Femur (tissue), 1 donor: ENCODE measurements around the gene DNAJC16.

Experiments
- DNase-seq: peaks from one replicate; pipeline ENCODE4 v3.0.0-alpha.2; 2017

DNAJC16 gene

DNA sequence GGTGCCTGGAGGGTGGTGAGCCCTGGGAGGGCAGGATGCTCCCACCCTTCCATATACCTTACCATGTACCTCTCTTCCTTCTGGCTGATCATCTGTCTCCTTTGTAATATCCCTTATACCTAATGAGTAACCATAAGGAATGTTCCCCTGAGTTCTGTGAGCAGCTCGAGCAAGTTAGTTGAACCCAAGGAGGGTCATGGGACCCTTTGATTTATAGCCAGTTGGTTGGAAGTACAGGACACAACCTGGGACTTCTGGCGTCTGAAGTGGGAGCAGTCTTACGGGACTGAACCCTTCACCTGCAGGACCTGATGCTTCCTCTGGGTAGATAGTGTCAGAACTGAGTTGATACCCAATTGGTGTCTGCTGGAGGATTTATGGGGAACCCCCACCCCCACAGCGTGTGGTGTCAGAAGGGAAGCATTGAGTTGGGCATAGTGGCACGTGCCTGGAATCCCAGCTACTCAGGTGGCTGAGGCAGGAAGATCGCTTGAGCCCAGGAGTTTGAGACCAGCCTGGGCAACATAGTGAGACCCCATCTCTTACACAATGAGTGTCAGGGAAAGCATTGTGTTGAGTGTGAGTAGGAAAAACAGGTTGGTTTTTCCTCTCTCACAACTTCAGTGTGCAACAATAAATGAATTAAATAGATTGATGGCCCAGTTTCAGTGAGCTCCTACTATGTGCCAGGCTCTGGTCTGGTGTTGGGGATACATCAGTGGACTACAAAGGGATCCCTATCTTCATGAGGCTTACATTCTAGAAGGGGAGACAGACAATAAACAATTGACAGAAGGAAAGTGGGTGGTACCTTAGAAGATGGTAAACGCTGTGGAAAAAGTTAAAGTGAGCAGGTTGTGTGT is 16.0 kb downstream of the DNAJC16 start:
- no peak for DNase-seq

DNA sequence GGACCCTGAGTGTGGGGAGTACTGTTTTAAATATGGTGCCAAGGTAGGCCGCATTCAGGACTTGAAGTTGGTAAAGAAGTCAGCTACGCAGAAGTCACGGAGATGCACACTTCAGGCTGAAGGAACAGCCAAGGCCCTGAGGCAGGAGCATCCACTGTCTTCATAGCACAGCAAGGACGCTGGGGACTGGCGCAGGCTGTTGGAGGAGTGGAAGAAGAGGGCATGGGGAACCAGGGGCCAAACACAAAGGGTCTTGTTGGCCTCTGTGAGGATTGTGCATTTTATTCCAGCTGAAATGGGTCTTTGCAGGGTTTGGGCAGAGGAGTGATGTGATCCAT is 16.6 kb downstream of the DNAJC16 start:
- DNase-seq, result no peak

DNA sequence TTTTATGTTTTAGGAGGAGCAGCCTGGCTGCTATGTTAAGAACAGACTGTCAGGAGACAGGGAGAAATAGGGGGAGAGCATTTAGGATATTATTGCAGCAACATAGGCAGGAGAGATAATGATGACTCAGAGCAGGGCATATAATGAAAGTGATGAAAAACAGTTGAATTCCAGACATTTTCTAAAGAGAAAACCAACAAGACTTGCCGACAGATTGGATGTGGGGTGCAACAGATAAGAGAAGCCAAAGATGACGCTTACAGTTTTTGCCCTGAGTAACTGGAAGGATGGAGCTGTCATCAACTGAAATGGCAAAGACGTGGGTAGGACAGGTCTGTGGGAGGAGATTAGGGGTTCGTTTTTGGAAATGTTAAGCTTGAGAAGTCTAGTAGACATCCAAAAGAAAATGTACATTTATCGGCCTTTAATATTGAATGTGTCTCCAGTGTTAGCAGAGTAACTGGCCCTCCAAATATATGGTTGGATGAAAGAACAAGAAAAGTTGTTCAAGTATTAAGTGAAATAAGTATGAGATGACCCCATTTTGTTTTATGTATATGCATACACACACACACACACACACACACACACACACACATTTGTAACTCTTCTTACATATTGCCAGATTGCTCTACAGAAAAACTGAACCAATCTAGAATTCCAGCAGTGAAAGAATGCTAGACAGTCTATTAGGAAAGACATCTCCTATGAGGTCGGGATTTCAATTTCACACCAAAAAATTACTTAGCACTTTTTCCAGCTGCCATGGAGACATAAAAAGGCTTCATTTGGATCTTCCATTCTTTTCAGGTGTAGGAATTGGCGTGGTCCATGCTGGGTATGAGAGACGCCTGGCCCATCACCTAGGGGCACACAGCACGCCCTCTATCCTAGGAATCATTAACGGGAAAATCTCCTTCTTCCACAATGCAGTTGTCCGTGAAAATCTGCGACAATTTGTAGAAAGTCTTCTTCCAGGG is 17.2 kb downstream of the DNAJC16 start:
- DNase-seq, result no peak

DNA sequence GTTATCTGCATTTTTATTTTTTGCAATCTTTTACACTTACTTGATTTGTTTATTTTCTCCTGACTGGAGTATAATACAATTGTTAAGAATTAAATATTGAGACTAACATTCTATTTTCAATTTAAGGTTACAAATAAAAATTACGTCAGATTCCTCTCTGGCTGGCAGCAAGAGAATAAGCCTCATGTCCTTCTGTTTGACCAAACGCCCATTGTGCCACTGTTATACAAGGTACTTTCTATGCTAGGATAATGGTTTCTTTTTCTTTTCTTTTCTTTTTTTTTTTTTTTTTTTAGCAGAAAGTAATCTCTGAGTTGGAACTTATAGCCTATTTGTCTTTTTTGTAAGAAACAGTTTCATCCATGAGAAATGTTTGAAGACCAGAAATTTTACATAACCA is 20.0 kb downstream of the DNAJC16 start:
- DNase-seq, result no peak

DNA sequence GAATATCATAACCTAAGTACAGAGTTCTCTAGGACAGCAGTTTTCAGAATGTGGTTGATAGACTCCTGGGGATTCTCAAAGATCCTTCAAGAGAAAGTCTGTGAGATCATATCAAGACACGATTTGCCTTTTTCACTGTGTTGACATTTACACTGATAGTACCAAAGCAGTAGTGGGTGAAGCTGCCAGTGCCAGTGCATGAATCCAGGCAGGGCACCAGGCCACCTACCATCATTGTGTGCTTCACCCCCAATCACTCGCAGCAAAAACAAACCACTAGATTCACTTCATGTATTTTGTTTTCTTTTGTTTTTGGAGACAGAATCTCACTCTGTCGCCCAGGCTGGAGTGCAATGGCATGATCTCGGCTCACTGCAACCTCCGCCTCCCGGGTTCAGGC is 23.9 kb downstream of the DNAJC16 start:
- DNase-seq, result no peak

DNA sequence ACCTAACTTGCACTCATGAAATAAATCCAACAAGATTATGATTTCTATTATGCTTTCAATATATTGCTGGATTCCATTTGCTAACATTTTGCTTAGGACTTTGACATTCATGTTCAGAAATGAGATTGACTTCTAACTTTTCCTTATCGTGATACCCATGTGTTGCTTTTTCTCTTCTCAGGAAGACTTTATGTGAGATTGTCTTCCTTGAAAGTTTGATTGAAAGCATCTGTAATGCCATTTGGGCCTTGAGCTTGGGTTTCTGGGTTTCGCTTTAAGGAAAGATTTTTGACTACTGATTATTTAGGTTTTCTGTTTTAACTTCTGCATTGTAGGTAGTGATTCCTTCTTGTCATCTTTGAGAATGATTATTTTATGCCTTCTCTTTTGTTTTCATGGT is 30.4 kb downstream of the DNAJC16 start:
- no peak for DNase-seq

DNA sequence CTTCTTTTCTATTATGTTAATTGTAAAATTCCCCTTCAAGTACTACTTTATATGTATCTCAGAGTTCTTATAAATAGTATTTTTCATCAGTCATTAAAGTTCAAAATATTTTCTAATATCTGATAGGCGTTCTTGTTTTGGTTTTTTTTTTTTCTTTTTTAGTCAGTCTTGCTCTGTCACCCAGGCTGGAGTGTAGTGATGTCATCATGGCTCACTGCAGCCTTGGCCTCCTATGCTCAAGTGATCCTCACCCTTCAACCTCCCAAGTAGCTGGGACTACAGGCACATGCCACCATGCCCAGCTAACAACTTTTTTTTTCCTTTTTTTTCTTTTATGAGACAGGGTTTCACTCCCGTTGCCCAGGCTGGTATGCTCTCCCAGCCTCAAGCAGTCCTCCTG is 30.9 kb downstream of the DNAJC16 start:
- DNase-seq, result no peak

DNA sequence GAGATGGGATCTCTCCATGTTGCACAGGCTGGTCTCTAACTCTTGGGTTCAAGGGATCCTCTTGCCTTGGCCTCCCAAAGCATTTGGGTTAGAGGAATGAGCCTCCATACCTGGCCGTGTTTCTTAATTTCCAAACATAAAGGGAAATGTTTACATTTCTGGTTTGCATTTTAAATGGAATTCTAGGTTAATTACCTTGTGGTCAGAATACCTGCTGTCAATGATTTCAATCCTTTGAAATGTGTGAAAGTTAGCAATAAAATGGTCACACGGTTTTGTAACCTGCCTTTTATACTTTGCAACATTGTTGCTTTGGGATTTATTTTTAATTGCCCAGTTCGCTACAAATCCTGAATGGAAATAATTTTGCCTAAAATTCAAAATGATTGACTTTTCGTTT is 31.9 kb downstream of the DNAJC16 start:
- no peak for DNase-seq

DNA sequence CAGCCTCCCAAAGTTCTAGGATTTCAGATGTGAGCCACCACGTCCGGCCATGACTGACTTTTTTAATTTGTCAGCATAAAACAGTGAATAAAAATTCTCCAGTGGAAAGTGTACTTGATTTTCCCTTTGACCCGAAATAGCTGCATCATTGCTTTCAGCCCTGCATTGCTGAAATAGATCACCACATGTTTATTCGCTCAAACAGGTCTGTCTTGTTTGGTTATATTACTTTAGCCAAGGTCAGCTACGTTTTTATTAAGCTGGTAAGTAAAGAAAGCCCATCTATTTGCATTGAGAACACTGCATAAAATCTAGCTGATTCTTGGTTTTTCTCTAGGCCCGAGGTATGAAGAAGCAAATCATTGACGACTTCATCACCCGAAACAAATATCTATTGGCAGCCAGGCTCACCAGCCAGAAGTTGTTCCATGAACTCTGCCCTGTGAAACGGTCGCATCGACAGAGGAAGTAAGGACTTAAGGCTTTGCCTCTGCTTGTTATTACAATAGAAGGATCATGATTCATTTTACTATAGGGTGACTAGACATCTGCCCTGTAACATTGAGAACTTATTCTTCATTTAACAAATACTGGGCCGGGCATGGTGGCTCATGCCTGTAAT is 32.7 kb downstream of the DNAJC16 start:
- DNase-seq, result no peak

DNA sequence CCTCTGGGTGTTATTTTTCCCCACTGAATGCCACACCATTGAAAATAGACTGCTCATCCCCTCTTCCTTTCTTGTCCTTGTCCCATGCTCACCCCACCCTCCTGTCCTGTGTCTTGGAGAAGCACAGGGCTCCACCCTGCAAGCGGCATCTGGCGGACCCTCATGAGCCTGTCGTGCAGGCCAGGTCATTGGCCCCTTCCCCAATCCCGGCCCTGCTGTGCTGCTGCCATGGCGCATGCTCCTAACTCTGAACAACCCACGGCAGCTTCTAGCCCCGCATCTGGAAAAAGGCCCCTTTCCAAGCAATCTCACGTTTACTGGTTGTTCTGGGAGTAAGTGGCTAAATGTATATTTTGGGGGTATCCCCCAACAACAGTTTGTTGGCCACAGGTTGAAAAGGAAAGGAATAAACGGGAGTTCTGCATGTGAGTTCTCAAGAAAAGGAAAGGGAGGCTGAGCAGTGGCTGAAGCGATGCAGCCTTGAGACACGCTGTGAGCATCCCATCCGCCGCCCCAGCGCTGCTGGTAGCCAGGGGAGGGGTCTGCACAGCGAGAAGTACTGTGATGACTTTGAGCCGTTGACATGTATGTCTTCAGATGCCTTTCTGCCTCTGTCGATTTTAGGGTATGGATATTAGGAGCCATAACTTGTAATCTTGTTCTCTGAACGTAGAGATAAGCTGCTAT is 41.9 kb downstream of the DNAJC16 start:
- no peak for DNase-seq

DNA sequence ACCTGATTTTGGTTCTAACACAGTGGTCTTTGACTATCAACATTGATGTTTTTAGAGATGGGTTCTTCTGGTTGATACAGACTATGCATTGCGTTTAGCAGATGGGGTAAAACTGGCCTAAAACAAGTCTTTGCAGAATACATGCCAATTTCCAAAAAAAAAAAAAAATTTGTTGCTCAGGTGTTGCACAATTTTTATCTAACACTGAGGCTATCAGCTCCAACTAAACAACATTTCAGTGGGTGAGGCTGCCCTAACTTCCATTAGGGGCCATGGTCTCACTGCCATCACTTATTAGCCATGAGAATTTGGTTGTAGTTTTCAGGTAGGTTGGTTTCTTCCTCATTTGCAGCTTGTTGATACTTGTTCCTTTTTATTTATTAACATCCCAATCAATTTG is 44.2 kb downstream of the DNAJC16 start:
- no peak for DNase-seq

DNA sequence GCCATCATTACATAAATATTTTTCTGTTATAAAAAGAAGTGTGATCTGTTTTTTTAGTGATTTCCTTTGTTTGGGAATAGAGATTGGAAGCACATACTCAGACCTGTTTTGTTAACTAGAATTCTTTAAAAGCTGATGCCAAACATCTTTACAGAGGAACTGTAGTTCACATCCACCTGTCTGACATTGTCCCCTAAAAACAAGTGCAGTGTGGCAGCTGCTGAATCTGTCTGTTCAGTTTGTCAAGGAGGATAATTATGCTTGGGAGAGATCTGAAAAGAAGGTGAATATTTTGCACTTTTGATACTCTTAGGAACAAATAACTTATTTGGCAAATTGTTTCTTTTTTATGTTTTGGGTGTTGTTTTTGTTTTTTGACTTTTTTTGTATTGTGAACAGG is 44.6 kb downstream of the DNAJC16 start:
- no peak for DNase-seq

DNA sequence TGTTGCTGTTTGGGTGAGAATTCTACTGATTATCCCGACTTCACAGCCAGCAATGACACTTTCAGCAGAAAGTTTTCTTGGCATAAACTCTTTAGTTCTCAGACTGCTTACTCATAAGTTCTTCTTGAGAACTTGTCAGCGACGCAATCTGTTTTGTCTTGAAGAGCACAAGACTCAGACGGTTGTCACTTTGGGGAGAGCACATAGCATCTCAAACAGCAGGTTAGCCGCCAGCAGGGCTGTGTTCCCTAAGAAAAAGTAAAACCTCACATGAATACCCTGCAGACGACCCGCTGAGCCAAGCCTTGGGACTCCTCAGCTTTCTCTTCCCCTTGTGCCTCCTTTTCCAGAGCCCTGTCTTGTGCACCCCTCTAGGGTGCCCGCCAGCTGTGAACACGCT is 46.8 kb downstream of the DNAJC16 start:
- no peak for DNase-seq

DNA sequence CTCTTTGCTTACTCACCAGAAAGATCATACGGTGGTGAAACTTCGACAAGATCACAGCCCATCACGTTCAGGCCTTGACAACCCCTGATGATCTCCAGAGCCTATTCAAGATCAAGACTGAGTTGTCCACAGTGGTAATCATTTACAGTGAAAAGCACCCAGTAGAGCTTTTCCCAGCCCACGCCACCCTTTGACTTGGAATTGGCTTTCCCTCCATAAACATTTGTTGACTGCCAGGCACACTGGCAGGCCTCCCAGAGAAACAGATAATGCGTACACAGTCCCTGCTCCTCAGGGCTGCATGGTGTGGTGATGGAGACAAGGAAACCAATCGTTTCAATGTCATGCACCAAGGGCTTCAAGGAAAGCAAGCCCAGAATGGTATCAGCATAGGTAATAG is 48.1 kb downstream of the DNAJC16 start:
- no peak for DNase-seq

DNA sequence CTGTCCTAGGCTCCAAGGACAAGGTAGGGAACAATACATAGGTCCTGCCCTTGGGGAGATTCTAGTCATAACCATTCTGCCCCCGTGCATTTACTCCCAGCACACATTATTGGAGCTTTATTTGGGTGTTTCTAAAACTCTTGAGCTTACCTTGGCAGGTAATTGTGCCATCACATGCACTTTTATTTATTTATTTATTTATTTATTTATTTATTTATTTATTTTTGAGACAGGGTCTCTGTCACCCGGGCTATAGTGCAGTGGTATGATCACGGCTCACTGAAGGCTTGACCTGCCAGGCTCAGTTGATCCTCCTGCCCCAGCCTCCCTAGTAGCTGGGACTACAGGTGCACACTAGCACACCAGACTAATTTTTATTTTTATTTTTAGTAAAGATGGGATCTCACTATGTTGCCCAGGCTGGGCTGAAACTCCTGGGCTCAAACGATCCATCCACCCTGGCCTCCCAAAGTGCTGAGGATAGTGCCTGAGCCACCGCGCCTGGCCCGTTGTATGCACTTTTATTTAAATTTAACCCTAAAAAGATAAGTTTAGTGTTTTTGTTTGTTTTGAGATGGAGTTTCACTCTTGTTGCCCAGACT is 49.0 kb downstream of the DNAJC16 start:
- no peak for DNase-seq

DNA sequence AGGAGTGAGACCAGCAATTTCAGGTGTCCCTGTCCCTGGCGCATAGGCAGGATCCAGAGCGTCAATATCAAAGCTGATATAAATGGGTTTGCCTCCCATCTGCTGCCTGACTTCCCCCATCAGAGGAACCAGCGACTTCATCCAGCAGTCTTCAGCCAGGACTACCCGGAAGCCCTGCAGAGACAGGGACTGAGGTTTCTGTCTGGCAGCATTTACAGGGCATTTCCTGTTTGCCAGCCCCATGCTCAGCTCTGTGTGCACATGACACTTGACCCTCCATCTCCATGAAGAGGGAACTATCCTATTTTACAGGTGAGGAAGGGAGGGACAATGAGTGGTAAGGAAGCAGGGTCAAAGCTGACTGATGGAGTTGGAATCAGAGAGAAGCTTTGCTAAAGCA is 51.0 kb downstream of the DNAJC16 start:
- DNase-seq, result no peak

DNA sequence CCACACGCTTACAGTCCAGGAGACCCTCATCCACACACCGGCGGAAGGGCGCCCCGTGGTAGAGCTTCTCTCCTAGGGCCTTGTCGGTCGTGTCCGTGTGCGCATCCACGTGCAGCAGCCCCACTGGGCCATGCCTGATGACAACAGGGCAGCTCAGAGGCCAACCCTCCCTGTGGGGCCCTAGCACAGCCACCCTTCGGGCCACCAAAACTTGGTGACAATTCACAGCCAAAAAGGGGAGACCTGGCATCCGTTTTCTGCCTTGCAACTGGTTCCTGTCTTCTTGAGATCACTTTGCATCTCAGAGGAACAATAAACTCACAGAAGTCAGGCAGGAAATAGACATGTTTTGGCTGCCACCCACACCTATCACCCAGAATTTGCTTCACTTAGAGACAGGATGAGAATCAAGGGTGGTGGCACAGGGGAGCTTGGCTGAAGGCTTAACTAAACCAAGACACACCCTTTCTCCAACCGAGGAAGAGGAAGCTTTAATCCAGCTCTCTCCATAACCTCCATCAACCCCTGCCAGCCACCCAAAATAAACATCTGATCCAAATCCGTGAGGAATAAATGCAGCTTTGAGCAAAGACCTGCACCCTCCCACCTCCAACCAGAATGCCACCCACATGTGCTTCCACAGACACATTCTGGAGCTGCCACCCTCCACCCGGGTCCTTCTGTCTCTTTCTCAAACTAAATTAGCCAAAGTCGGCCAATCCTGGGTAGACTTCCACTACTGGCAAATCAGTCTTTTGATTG is 52.5 kb downstream of the DNAJC16 start:
- no peak for DNase-seq

DNA sequence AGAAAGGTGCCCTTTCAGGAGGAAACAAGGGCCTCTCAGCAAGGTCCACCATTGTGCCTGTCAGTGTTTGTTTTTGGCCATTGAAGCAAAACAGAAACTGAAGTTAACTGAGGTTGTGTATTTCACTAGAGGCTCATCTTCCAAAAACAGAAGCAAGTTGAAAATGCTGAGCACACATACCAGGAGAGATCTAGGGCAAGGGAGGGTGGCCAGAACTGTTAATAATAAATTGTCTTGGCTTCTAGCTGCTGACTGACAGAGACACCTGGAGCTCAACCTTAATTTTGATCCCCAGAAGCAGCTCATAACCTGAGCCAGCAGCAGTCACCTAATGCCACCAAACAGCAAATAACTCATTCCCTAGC is 53.0 kb downstream of the DNAJC16 start:
- DNase-seq, result no peak

DNA sequence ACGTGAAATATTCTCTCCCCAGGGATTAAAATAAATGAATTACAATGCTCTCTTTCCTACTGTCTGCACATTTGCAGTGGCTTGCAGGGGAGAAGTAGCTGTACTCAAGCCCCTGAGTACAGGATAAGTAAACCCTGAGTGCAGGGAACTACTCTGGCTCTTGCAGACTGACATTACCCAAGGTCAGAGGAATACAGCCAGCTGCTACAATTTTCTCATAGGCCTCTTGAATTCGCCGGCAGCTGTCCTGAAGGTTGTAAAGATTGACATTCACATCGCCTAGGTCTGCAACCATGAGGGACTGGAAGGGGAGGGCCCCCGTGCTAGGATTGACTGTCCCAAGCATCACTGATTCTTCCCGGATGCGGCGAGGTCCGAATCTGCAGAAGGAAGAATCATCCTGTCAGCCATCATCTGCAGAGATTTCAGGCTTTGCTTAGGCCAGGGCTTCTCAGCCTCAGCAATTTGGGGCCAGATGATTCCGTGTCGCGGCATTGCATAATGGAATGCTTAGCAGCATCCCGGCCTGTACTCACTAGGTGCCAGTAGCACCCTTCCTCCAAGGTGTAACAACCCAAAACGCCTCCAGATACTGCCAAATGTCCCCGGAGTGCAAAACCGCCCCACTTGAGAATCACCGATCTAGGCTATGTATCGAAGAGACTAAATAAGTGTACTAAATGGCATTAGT is 56.5 kb downstream of the DNAJC16 start:
- no peak for DNase-seq

DNA sequence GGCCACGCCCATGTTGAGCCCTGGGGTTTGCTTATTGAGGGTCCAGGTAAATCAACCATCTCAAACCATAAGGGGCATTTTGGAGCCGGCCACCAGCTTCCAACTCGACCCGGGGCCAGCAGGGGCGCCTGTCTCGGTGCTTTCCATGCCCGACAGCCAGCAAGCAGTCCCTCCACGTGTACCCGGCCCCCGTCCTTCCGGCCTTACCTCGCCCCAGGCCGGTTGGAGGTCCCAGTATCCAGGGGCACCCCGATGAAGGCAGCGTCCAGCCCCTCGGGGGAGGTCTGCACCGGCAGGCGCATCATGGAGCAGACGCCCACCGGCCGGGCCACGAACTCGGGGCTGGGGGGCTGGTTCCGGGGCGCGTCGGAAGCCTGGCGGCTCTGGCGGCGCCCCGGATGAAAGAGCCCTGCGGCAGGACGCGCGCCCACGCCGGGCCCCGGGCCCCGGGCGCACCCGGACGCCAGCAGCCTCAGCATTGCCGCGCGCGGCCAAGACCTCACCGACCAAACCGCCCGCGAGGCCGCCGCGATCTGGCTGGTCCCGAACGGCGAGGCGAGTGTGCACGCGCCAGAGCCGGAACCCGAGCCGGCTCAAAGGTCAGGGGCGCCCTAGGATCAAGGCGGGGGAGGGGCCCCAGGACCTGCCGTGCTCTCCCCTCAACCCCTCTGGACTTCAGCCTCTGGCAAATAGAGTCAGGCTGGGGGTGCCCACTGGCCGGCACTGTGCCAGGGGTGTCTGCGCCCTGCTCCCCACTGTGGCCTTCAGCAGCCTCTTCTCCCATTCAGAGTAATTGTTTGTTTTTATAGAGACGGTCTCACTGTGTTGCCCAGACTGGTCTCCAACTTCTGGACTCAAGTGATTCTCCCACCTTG is 58.1 kb downstream of the DNAJC16 start, which contains the start of gene AGMAT:
TSS of gene AGMAT (minus strand) at position 563 of the 875 bp plus-strand sequence. CDS start at position 479, 84 bp downstream.
- DNase-seq, result peak; percentile 58
